Rectal smooth muscle tissue (tissue), 1 donor: ENCODE results near the gene C1GALT1C1.

Source experiments
- H3K27ac ChIP-seq: one replicate; pipeline ENCODE4 v1.7.0; 2013; ENCODE audit warnings: low read depth, low read length, inconsistent platforms
- H3K27me3 ChIP-seq: one replicate; pipeline ENCODE4 v1.7.0; 2013; ENCODE audit warnings: low read length; ENCODE audit not compliant: control insufficient read depth, insufficient read depth
- H3K36me3 ChIP-seq: one replicate; pipeline ENCODE4 v1.7.0; 2013; ENCODE audit warnings: low read length; ENCODE audit not compliant: control insufficient read depth, insufficient read depth
- H3K4me1 ChIP-seq: one replicate; pipeline ENCODE4 v1.7.0; 2013; ENCODE audit warnings: low read length; ENCODE audit not compliant: control insufficient read depth, insufficient read depth
- H3K4me3 ChIP-seq: one replicate; pipeline ENCODE4 v1.7.0; 2013; ENCODE audit warnings: low read length
- H3K9ac ChIP-seq: one replicate; pipeline ENCODE4 v1.7.0; 2013; ENCODE audit warnings: low read length

C1GALT1C1 gene

DNA sequence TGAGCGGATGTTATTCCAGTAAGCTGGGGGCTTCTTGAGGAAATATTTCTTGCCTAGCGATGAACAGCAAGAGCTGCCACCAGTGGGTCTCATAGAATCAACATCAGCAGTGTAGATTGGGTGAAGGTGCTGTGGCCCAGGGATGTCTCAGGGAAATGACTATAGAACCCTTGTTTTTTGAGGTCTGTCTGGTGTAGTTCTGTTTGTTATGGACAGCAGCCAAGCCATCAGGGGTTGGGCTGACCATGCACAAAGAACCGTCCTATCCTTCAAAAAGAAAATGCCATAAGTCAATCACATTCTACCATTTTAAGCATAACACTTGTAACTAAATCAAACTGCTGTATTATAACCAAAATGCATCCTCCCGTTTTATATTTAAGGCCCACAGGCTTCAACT lies 17.3 kb upstream of the C1GALT1C1 start:
- Histone ChIP-seq H3K36me3 (no peaks in the 10 kb centered on the region), H3K4me1 (no peaks in the 10 kb centered on the region), H3K4me3 (no peak overlapping the region)

DNA sequence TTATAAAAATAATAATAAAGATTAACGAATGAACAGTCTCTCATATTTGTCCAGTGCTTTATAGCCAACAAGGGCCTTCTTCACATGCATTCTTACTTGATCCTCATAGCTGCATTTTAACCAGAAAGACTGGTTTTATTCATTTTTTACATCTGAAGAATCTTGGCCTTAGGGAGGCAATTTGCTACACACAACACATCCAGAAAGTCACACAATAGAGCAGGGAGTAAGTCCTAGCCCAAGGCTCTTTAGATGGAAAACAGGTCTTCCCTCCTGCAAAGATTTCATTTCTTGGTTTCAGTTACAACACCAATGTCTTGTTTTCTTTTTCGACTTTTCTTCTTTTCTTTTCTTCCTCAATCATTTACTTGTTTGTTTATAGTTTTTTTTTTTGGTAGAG lies 13.0 kb upstream of the C1GALT1C1 start:
- H3K4me3 ChIP-seq, result no peak overlapping the region
- H3K9ac ChIP-seq, result no peak overlapping the region
- H3K27ac ChIP-seq, result no peak overlapping the region
- no peaks in the 10 kb centered on the region for H3K27me3 ChIP-seq
- no peaks in the 10 kb centered on the region for H3K36me3 ChIP-seq
- no peaks in the 10 kb centered on the region for H3K4me1 ChIP-seq

More for the DNA sequence above, 17.3 kb upstream of the C1GALT1C1 start:
- Histone ChIP-seq H3K27me3 (no peaks in the 10 kb centered on the region), H3K27ac (no peak overlapping the region), H3K9ac (no peak overlapping the region)

DNA sequence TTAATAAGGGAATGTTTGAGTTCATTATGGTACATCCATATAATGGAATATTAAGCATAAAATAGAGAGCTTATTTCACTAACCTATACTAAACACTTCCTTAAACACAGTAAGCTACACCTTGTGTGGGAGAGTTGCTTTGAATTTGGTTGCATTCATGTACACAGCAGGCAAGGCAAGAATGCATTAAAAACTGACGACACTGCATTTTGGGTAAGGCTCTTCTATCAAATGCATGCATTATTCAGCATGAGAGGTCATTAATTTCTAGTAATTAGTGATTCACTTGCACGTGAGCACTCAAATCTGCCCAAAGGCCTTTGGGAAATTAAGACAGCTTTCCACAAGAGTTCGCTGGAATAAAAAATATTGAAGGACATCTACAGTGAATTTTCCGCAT lies 8.8 kb upstream of the C1GALT1C1 start:
- H3K4me3 ChIP-seq, result no peak overlapping the region
- no peaks in the 10 kb centered on the region for H3K36me3 ChIP-seq
- no peaks in the 10 kb centered on the region for H3K27me3 ChIP-seq
- no peak overlapping the region for H3K27ac ChIP-seq
- H3K4me1 ChIP-seq, result no peaks in the 10 kb centered on the region
- H3K9ac ChIP-seq, result no peak overlapping the region

DNA sequence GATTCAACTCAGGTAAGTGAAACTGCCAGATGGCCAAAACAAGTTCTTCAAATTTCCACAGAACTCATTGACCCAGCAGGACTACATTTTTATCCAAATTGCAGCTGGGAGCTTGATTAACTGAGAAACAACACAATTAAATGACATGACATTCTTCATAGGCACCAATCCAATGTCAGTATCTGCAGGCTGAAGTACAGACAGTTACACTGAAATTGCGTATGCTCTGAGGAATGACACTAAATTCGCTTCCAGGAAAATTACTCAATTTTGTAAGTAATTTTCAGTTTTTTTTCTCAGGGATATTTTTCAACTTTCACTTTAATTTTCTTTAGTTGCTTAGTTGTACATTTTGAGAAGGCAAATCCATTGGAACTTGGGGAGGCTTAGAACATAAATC lies 4.5 kb downstream of the C1GALT1C1 start:
- no peak overlapping the region for H3K9ac ChIP-seq
- H3K27ac ChIP-seq, result no peak overlapping the region
- no peaks in the 10 kb centered on the region for H3K4me1 ChIP-seq
- H3K27me3 ChIP-seq, result no peaks in the 10 kb centered on the region
- H3K36me3 ChIP-seq, result no peaks in the 10 kb centered on the region
- no peak overlapping the region for H3K4me3 ChIP-seq

DNA sequence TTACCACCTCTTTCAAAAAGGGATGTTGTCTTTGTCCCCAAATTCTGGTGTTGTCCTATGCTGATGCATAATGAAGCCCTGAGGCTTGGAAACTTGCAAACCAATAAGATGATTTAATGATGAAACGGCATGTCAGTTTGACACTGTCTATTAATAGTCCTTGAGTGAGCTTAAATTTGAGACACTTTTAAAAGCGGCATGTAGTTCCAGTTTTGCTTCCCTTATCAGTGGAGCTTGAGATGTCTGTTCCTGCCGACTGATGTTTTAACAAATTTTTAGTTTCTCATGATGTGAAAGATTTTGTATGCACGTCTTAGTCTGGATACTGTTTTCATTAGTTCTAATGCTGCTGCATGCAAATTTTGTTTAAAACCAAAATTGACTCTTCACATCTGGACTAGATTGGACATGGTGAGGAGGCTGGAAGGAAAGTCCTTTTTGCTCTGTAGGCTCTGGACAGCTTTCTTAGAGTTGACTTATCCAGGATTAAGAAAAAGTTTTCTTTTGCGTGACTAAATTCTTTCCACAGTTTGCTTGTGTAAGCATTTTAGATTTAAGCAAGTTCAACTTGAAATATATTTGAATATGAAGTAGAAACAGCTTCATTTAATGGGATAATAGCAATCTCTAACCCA lies 11.7 kb downstream of the C1GALT1C1 start:
- Histone ChIP-seq H3K9ac (no peak overlapping the region), H3K36me3 (no peaks in the 10 kb centered on the region), H3K4me1 (no peaks in the 10 kb centered on the region), H3K27ac (no peak overlapping the region), H3K4me3 (no peak overlapping the region), H3K27me3 (no peaks in the 10 kb centered on the region)

DNA sequence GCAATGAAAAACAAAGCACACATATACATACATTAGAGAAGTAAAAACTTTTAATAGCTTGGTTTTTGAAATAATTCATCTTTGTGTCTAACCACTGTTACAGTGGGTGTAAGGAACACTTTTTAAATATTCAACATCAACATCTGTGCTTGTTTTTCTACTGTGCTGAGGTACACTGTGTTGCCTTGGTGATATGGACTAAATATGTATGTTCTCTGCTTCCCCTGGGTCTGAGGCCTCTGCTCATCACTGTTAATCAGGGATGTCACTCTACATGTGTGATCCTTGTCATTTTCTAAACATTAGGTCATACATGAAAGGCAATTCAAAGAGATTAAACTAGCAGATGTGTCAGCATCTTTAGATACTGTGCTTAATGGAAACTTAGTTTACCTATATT lies 15.0 kb downstream of the C1GALT1C1 start:
- H3K27me3 ChIP-seq, result no peaks in the 10 kb centered on the region
- no peak overlapping the region for H3K27ac ChIP-seq
- no peaks in the 10 kb centered on the region for H3K4me1 ChIP-seq
- no peak overlapping the region for H3K4me3 ChIP-seq
- no peak overlapping the region for H3K9ac ChIP-seq
- no peaks in the 10 kb centered on the region for H3K36me3 ChIP-seq

DNA sequence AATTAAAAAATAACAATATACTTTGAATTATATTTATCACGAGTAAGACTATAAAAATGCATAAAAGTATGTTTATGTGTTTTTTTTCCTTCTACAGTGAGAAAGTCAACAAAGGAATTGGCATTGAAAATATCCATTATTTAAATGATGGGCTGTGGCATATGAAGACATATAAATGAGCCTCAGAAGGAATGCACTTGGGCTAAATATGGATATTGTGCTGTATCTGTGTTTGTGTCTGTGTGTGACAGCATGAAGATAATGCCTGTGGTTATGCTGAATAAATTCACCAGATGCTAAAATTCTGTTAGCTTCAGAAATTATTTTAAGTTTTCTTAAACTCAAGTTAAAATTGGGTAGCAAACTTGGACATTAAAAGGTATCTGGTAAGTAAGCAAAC lies 17.8 kb downstream of the C1GALT1C1 start:
- no peak overlapping the region for H3K9ac ChIP-seq
- H3K4me1 ChIP-seq, result no peaks in the 10 kb centered on the region
- H3K36me3 ChIP-seq, result no peaks in the 10 kb centered on the region

DNA sequence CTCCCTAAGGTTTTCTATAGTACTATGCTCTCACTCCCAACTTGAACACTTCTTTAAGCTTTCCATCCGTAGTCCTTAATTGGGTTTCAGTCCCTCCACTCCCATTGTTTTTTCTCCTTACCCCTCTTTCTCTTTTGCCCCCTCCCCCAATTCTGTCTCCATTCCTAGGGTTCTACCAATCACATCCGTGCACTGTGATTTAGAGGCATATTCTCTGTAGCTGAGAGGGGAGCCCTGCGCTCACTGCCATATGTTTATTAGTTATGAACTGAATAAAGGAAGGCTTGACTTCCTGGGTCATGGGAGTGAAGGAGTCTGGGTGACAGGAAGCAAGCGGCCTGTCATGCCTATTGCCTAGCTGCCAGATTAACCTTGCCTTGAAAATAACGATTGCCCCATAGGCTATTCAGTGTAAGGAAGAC lies 25.5 kb downstream of the C1GALT1C1 start:
- Histone ChIP-seq H3K9ac (peak overlapping the region; percentile 57), H3K36me3 (no peaks in the 10 kb centered on the region), H3K4me1 (peaks cover 7% of the 10 kb centered on the region), H3K4me3 (peak overlapping the region; percentile 82), H3K27ac (peak overlapping the region; percentile 80), H3K27me3 (no peaks in the 10 kb centered on the region)

More for the DNA sequence above, 17.8 kb downstream of the C1GALT1C1 start:
- Histone ChIP-seq H3K27ac (no peak overlapping the region), H3K27me3 (no peaks in the 10 kb centered on the region), H3K4me3 (no peak overlapping the region)

DNA sequence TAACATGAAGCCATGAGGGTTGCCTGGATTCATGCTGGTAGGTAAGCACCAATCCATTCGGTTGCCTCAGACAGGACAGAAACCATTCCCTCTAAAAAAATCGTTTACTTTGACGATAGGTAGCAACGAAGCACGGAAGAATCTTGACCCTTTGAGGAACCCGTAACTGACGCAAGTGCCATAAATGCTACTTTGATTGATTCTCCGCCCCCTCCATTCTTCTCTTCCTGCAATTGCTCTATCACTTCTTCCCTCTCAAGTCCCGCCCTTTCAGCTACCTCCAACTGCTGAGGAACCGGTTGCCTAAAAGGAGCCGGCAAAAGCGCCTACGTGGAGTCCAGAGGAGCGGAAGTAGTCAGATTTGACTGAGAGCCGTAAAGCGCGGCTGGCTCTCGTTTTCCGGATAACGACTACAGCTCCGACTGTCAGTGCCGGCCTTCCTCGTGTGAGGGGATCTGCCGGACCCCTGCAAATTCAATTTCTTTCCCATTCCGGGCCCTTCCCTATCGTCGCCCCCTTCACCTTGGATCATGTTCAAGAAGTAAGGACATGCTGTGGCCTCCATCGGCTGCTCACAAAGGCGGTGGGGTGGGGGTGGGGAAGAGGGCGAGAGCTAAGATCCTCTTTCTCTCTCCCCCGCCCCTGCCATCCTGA lies 26.0 kb downstream of the C1GALT1C1 start, which contains the start of gene MCTS1:
TSS of gene MCTS1 (plus strand) at position 395 of the 654 bp plus-strand sequence. CDS start at position 531, 136 bp downstream.
- Histone ChIP-seq H3K4me1 (peaks cover 7% of the 10 kb centered on the region), H3K4me3 (peak within 1 kb of the TSS; percentile 82), H3K36me3 (no peaks in the 10 kb centered on the region), H3K9ac (peak within 1 kb of the TSS; percentile 57), H3K27ac (peak within 1 kb of the TSS; percentile 80), H3K27me3 (no peaks in the 10 kb centered on the region)

DNA sequence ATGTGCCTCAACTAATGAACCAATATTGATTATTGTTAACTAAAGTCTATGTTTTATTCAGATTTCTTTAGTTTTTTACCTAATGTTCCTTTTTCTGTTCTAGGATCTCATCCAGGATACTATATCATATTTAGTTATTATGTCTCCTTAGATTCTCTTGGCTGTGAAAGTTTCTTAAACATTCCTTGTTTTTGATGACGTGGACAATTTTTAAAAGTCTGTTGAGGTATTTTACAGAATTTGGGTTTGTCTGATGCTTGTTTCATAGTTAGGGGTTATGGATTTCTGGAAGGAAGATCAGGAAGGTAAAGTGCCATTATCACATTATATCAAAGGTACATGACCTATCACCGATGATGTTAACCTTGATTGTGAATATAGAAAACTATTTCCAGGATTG lies 44.2 kb downstream of the C1GALT1C1 start:
- Histone ChIP-seq H3K4me3 (no peak overlapping the region), H3K27ac (no peak overlapping the region), H3K36me3 (no peaks in the 10 kb centered on the region), H3K4me1 (no peaks in the 10 kb centered on the region), H3K27me3 (no peaks in the 10 kb centered on the region), H3K9ac (no peak overlapping the region)
